ENCODE data around the gene RELA.
"Not testable (repeated sequence)": the region's sequence is repeated elsewhere in the genome, so short reads cannot be mapped to it uniquely, and the experiment has no call there.

RELA gene

DNA sequence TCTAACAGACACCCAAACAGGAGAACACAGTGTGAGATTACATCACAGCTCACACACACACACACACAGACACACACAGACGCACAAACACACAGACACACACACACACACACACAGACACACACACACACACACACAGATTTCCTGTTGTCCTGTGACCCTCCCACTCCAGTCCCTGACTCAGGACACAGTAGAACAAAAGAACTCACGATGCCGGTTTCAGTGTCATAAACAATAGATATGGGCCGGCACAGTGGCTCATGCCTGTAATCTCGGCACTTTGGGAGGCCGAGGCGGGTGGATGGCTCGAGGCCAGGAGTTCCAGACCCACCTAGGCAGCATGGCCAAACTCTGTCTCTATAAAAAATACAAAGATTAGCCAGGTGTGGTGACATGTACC lies 35.5 kb upstream of the RELA start:
- H3K4me1 ChIP-seq (ENCODE audit: insufficient read depth, low read length): no peaks in the 10 kb centered on the region
- H3K36me3 ChIP-seq (ENCODE audit: insufficient read depth, low read depth, low read length): no peaks in the 10 kb centered on the region
- no peak overlapping the region for H3K4me3 ChIP-seq (ENCODE audit: low read length)
- no peak overlapping the region for H3K27ac ChIP-seq (ENCODE audit: low read length)
- H3K27me3 ChIP-seq (ENCODE audit: insufficient read depth, low read length): no peaks in the 10 kb centered on the region
- H3K9me3 ChIP-seq (ENCODE audit: insufficient read depth, low read depth, low read length): peaks cover 8% of the 10 kb centered on the region; the same call in 1 of the 2 replicates
- H3K9ac ChIP-seq (ENCODE audit: low read depth, low read length): no peak overlapping the region

DNA sequence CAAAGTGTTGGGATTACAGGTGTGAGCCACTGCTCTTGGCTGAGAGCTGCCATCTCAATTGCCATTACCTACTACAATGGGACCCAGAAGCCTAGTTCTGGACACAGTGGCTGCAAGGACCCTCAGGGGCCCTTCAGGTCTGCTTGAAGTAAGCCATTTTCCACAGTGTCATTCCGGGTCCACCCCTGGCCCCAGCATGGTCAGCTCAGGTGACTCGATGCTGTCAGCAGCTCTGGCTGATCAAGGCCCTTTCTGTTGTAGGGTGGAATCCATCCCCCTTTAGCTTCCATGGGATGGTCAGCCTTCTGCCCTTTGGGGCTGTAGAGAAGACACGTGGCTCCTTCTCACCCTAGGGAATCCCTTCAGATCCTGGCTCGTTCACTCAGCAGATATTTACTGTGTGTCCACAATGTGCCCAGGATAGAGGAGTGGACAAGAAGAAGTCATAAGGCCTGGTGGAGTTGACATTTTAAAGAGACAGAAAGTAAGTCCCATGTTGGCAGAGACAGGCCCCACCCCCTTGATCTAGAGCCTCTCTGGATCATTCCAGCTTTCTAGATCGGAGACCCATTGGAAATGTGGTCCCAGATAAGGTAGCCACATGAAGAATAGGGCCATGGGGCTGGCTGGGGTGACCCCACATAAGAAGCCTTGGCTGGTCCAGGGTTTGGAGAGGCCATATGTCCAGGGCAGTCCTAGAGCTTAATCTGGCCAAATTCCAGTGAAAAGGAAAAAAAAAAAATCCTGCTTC lies 34.3 kb upstream of the RELA start:
- Histone ChIP-seq H3K4me1 (ENCODE audit: insufficient read depth, low read length) (no peaks in the 10 kb centered on the region), H3K36me3 (ENCODE audit: insufficient read depth, low read depth, low read length) (no peaks in the 10 kb centered on the region), H3K4me3 (ENCODE audit: low read length) (no peak overlapping the region), H3K27me3 (ENCODE audit: insufficient read depth, low read length) (no peaks in the 10 kb centered on the region), H3K27ac (ENCODE audit: low read length) (no peak overlapping the region), H3K9me3 (ENCODE audit: insufficient read depth, low read depth, low read length) (peaks cover 8% of the 10 kb centered on the region; the same call in 1 of the 2 replicates), H3K9ac (ENCODE audit: low read depth, low read length) (no peak overlapping the region)

DNA sequence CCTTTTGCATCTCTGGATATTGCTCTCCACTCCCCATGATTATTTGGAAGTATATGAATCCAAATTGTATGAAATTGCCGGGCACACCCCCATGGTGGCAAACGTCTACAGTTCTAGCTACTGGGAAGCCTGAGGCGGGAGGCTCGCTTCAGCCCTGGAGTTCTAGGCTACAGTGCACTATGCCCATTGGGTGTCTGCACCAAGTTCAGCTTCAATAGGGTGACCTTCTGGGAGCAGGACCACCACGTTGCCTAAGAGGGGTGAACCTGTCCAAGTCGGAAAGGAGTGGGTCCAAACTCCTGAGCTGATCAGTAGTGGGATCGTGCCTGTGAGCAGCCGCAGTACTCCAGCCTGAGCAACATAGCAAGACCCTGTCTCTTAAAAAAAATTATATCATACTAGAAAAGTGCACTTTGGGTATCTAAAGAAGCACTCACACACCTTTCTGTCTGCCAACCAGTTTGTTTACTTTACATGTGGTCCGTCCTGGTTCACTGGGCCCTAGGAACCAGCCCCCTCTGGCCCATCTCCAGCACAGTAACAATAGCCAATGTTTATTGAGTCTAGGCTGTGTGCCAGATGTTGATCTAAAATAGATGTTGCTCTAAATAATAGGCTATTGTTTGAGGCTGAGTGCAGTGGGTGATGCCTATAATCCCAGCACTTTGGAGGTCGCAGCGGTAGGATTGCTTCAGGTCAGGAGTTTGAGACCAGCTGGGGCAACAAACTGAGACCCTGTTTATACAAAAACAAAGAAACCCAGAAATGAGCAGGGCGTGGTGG lies 32.9 kb upstream of the RELA start:
- Histone ChIP-seq H3K27me3 (ENCODE audit: insufficient read depth, low read length) (no peaks in the 10 kb centered on the region), H3K9me3 (ENCODE audit: insufficient read depth, low read depth, low read length) (peaks cover 8% of the 10 kb centered on the region; the same call in 1 of the 2 replicates), H3K4me1 (ENCODE audit: insufficient read depth, low read length) (no peaks in the 10 kb centered on the region), H3K9ac (ENCODE audit: low read depth, low read length) (no peak overlapping the region), H3K36me3 (ENCODE audit: insufficient read depth, low read depth, low read length) (no peaks in the 10 kb centered on the region), H3K4me3 (ENCODE audit: low read length) (no peak overlapping the region), H3K27ac (ENCODE audit: low read length) (no peak overlapping the region)

DNA sequence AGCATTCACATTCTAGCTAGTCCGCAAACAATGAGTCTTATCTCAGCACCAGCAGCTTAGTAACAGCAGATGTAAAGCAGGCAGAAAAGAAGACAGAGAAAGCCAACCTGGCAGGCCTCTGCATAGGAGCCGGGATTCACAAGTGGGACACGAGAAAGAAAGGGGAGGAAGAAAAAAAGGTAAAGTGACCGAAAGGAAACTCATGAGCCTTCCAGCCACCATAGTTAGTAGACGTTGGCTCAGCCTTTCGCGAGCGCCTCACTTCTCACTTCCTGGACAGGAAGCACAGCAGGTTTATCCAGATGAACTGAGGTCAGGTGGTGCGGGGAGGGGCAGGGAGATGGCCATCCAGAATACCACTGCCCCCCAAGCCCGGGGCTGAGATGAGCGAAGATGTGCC lies 29.7 kb upstream of the RELA start:
- H3K4me1 ChIP-seq (ENCODE audit: insufficient read depth, low read length): no peaks in the 10 kb centered on the region
- H3K9me3 ChIP-seq (ENCODE audit: insufficient read depth, low read depth, low read length): no peaks in the 10 kb centered on the region
- no peaks in the 10 kb centered on the region for H3K36me3 ChIP-seq (ENCODE audit: insufficient read depth, low read depth, low read length)
- no peak overlapping the region for H3K27ac ChIP-seq (ENCODE audit: low read length)
- H3K9ac ChIP-seq (ENCODE audit: low read depth, low read length): no peak overlapping the region
- H3K4me3 ChIP-seq (ENCODE audit: low read length): no peak overlapping the region
- no peaks in the 10 kb centered on the region for H3K27me3 ChIP-seq (ENCODE audit: insufficient read depth, low read length)

DNA sequence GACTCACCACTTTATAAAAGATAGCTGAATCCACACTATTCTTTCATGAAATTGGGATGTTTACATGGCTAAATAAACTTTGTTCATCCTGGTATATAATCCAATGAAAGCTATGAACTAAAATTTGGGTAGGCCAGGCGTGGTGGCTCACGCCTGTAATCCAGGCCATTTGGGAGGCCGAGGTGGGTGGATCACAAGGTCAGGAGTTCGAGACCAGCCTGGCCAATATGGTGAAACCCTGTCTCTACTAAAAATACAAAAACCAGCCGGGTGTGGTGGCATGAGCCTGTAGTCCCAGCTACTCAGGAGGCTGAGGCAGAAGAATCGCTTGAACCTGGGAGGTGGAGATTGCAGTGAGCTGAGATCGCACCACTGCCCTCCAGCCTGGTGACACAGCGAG lies 29.1 kb upstream of the RELA start:
- H3K36me3 ChIP-seq (ENCODE audit: insufficient read depth, low read depth, low read length); H3K4me1 ChIP-seq (ENCODE audit: insufficient read depth, low read length); H3K9me3 ChIP-seq (ENCODE audit: insufficient read depth, low read depth, low read length); H3K27ac ChIP-seq (ENCODE audit: low read length); H3K9ac ChIP-seq (ENCODE audit: low read depth, low read length); H3K27me3 ChIP-seq (ENCODE audit: insufficient read depth, low read length); H3K4me3 ChIP-seq (ENCODE audit: low read length): not testable (repeated sequence)

DNA sequence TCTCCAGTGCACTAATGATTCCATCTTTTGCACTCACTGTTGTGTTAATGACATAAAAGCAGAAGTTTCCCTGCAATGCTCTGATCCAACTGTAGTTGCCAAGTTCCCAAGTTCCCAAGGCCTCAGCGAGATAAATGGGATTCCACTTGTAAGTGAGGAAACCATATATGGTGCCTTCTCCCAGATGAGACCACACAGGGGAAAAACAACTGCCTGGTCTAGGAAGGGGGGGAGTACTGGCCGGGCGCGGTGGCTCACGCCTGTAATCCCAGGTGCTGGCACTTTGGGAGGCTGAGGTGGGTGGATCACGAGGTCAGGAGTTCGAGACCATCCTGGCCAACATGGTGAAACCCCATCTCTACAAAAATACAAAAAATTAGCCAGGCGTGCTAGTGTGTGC lies 23.3 kb upstream of the RELA start:
- H3K27me3 ChIP-seq (ENCODE audit: insufficient read depth, low read length): no peaks in the 10 kb centered on the region; the same call in 1 of the 2 replicates
- H3K9me3 ChIP-seq (ENCODE audit: insufficient read depth, low read depth, low read length): no peaks in the 10 kb centered on the region
- H3K36me3 ChIP-seq (ENCODE audit: insufficient read depth, low read depth, low read length): no peaks in the 10 kb centered on the region
- H3K4me1 ChIP-seq (ENCODE audit: insufficient read depth, low read length): no peaks in the 10 kb centered on the region
- H3K4me3 ChIP-seq (ENCODE audit: low read length): no peak overlapping the region
- H3K9ac ChIP-seq (ENCODE audit: low read depth, low read length): no peak overlapping the region
- no peak overlapping the region for H3K27ac ChIP-seq (ENCODE audit: low read length)

DNA sequence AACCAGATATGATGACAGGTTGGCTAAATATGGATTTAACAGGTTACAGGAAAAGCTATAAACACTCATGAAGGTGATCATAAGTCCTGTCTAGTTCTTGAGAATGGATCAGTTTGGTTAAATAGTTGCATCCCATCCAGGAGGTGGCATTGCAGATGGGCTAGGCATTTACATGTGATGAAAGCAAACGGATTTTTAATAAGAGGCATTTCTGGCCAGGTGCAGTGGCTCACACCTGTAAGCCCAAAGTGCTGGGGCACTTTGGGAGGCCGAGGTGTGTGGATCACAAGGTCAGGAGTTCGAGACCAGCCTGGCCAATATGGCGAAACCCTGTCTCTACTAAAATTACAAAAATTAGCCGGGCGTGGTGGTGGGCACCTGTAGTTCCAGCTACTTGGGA lies 20.8 kb upstream of the RELA start:
- H3K36me3 ChIP-seq (ENCODE audit: insufficient read depth, low read depth, low read length); H3K9me3 ChIP-seq (ENCODE audit: insufficient read depth, low read depth, low read length); H3K27me3 ChIP-seq (ENCODE audit: insufficient read depth, low read length); H3K27ac ChIP-seq (ENCODE audit: low read length); H3K4me3 ChIP-seq (ENCODE audit: low read length); H3K4me1 ChIP-seq (ENCODE audit: insufficient read depth, low read length); H3K9ac ChIP-seq (ENCODE audit: low read depth, low read length): not testable (repeated sequence)

DNA sequence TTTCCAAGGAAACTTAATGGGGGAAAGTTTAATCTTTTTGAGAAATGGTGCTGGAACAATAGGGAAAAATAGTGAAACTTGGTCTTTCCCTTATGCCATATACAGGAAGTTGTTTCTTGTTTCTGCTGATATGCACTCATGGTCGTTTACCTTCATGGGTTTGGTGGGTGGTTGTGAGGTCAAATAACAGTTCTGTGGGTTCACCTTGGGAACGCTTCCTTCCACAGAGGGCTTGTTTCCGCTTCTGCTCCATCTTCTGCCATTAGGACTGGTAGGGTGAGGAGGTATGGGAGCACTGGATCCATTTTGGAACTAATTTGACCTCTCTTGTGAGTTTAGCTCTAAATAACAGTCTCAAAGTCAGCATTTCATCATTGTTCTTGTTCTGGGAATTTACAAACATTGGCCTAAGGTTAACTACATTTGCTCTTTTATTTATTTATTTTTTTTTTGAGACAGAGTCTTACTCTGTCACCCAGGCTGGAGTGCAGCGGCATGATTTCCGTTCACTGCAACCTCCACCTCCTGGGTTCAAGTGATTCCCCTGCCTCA lies 17.6 kb upstream of the RELA start:
- H3K9me3 ChIP-seq (ENCODE audit: insufficient read depth, low read depth, low read length): no peaks in the 10 kb centered on the region
- H3K27ac ChIP-seq (ENCODE audit: low read length): no peak overlapping the region
- no peaks in the 10 kb centered on the region; the same call in 1 of the 2 replicates for H3K27me3 ChIP-seq (ENCODE audit: insufficient read depth, low read length)
- no peaks in the 10 kb centered on the region for H3K4me1 ChIP-seq (ENCODE audit: insufficient read depth, low read length)
- H3K9ac ChIP-seq (ENCODE audit: low read depth, low read length): no peak overlapping the region
- H3K4me3 ChIP-seq (ENCODE audit: low read length): no peak overlapping the region
- no peaks in the 10 kb centered on the region for H3K36me3 ChIP-seq (ENCODE audit: insufficient read depth, low read depth, low read length)

DNA sequence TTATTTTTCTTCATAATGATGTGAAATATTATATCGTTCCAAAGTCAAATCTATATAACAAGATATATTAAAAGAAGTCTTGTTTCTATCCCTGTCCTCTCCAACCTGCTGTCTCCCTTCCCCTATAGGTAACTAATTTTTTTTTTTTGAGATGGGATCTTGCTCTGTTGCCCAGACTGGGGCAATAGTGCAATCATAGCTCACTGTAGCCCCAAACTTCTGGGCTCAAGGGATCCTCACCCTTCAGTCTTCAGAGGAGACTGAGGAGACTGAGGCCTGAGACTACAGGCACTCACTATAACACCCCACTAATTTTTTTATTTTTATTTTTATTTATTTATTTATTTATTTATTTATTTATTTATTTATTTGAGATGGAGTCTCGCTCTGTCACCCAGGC lies 10.3 kb upstream of the RELA start:
- Histone ChIP-seq H3K4me1 (ENCODE audit: insufficient read depth, low read length) (no peaks in the 10 kb centered on the region), H3K27ac (ENCODE audit: low read length) (no peak overlapping the region), H3K27me3 (ENCODE audit: insufficient read depth, low read length) (no peaks in the 10 kb centered on the region), H3K4me3 (ENCODE audit: low read length) (no peak overlapping the region), H3K9ac (ENCODE audit: low read depth, low read length) (no peak overlapping the region), H3K9me3 (ENCODE audit: insufficient read depth, low read depth, low read length) (no peaks in the 10 kb centered on the region), H3K36me3 (ENCODE audit: insufficient read depth, low read depth, low read length) (no peaks in the 10 kb centered on the region)

DNA sequence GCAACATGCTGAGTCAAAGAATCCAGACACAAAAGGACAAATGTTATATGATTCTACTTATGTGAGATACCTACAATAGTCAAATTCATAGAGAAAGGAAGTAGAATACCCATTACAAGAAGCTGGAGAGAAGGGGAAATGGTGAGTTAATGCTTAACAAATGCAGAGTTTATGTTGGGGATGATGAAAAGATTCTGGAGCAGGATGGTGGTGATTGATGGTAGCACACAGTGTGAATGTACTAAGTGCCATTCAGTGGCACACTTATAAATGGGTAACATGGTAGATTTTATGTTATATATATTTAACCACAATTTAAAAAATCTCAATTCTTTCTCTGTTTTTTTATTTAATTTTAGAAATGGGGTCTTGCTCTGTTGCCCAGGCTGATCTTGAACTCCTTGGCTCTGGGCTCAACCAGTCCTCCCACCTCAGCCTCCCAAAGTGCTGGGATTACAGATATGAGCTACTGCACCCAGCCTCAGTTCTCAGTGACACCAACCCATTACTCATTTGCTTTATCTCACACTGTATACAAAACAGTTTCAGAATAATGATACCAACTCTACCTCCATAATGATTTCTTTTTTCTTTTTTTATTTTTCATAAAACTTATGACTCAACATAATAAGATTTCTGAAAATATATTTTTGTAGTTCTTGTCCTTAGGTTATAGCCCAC lies 9.6 kb upstream of the RELA start:
- H3K4me3 ChIP-seq (ENCODE audit: low read length): no peak overlapping the region
- H3K36me3 ChIP-seq (ENCODE audit: insufficient read depth, low read depth, low read length): no peaks in the 10 kb centered on the region
- H3K9me3 ChIP-seq (ENCODE audit: insufficient read depth, low read depth, low read length): no peaks in the 10 kb centered on the region
- no peak overlapping the region for H3K9ac ChIP-seq (ENCODE audit: low read depth, low read length)
- no peaks in the 10 kb centered on the region for H3K4me1 ChIP-seq (ENCODE audit: insufficient read depth, low read length)
- H3K27ac ChIP-seq (ENCODE audit: low read length): no peak overlapping the region
- H3K27me3 ChIP-seq (ENCODE audit: insufficient read depth, low read length): no peaks in the 10 kb centered on the region

DNA sequence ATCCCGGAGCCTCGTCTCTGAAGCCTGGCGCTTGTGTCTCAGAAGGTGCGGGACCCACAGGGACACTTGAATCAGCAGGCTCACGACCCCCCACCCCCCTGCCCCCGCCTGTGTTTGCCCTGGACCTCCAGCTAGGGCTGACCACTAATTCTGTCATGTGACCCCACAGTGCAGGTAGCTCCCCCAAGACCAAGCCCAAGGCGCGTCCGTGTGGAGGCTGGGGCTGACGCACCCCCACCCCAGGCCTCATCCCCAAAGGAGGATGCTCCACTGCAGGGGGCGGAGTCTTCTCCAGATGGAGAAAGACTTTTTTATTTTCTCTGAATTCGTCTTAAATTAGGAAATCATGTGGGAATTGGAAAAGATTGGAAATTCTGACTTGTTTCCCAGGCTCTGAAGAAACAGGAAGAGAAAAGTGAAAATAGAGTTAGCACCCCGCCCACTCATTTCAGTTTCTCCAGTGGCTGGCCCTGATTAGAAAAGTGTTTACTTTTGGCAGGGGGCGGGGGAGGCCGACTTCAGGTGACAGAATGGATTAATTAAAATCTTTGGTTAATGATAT lies 1.0 kb upstream of the RELA start:
- H3K27ac ChIP-seq (ENCODE audit: low read length): peak overlapping the region; percentile 72
- H3K27me3 ChIP-seq (ENCODE audit: insufficient read depth, low read length): no peaks in the 10 kb centered on the region
- peaks cover 27% of the 10 kb centered on the region for H3K36me3 ChIP-seq (ENCODE audit: insufficient read depth, low read depth, low read length)
- H3K4me3 ChIP-seq (ENCODE audit: low read length): peak overlapping the region; percentile 99
- no peaks in the 10 kb centered on the region for H3K4me1 ChIP-seq (ENCODE audit: insufficient read depth, low read length)
- H3K9ac ChIP-seq (ENCODE audit: low read depth, low read length): peak overlapping the region; percentile 90; the same call in 1 of the 2 replicates
- H3K9me3 ChIP-seq (ENCODE audit: insufficient read depth, low read depth, low read length): no peaks in the 10 kb centered on the region

Measured in iPS-20b (cell line).